MM.1S (cell line): ENCODE measurements around the gene GRIK4.

Experiments
- DNase-seq: peaks from one replicate; pipeline ENCODE4 v3.0.0-alpha.2; 2015
- H2AFZ ChIP-seq: fragments of 300-600 bp; sonication (generic); 2 replicates; pipeline ENCODE4 v1.6.0; 2016; ENCODE audit warnings: antibody characterized with exemption, low read length
- H3F3A ChIP-seq: fragments of 300-600 bp; sonication (generic); 2 replicates; pipeline ENCODE4 v1.6.1; 2016; ENCODE audit warnings: mild to moderate bottlenecking, antibody characterized with exemption, low read length, moderate library complexity, mixed read lengths; ENCODE audit not compliant: insufficient read depth
- H3K27ac ChIP-seq: fragments of 300-600 bp; sonication (generic); 2 replicates; pipeline ENCODE4 v1.5.1; 2016; ENCODE audit warnings: mild to moderate bottlenecking, low read length
- H3K27me3 ChIP-seq: fragments of 300-600 bp; sonication (generic); replicated peaks from 2 replicates; pipeline ENCODE4 v1.6.0; 2016; ENCODE audit warnings: low read length; ENCODE audit not compliant: insufficient read depth
- H3K36me3 ChIP-seq: fragments of 300-600 bp; sonication (generic); replicated peaks from 2 replicates; pipeline ENCODE4 v1.6.1; 2016; ENCODE audit warnings: mild to moderate bottlenecking, low read length, mixed read lengths; ENCODE audit not compliant: insufficient read depth
- H3K4me1 ChIP-seq: fragments of 300-600 bp; sonication (generic); 2 replicates; pipeline ENCODE4 v1.6.1; 2016; ENCODE audit warnings: low read length, mixed read lengths
- H3K4me2 ChIP-seq: fragments of 300-600 bp; sonication (generic); 2 replicates; pipeline ENCODE4 v1.6.0; 2016; ENCODE audit warnings: low read depth, low read length
- H3K4me3 ChIP-seq: fragments of 300-600 bp; sonication (generic); 2 replicates; pipeline ENCODE4 v1.5.1; 2016; ENCODE audit warnings: low read length, mixed read lengths
- H3K79me2 ChIP-seq: fragments of 300-600 bp; sonication (generic); 2 replicates; pipeline ENCODE4 v1.6.1; 2016; ENCODE audit warnings: mixed run types, low read length, mixed read lengths
- H3K9ac ChIP-seq: fragments of 300-600 bp; sonication (generic); 2 replicates; pipeline ENCODE4 v1.6.1; 2016; ENCODE audit warnings: low read length, mixed read lengths
- H3K9me2 ChIP-seq: fragments of 300-600 bp; sonication (generic); replicated peaks from 2 replicates; pipeline ENCODE4 v1.6.1; 2016; ENCODE audit warnings: mild to moderate bottlenecking, low read length, mixed read lengths; ENCODE audit not compliant: insufficient read depth
- H3K9me3 ChIP-seq: fragments of 300-600 bp; sonication (generic); replicated peaks from 2 replicates; pipeline ENCODE4 v1.6.1; 2016; ENCODE audit warnings: mild to moderate bottlenecking, low read length, mixed read lengths; ENCODE audit not compliant: insufficient read depth
- H4K20me1 ChIP-seq: fragments of 300-600 bp; sonication (generic); 2 replicates; pipeline ENCODE4 v1.6.1; 2016; ENCODE audit warnings: mild to moderate bottlenecking, low read length, moderate library complexity, mixed read lengths; ENCODE audit not compliant: insufficient read depth
- CTCF ChIP-seq: fragments of 300-600 bp; sonication (generic); IDR thresholded peaks from 2 replicates; pipeline ENCODE4 v1.5.1; 2016; ENCODE audit warnings: antibody characterized with exemption, low read length, mixed read lengths
- EZH2 ChIP-seq: fragments of 300-600 bp; sonication (generic); optimal IDR thresholded peaks from 2 replicates; pipeline ENCODE3; 2017; ENCODE audit warnings: low read depth, mild to moderate bottlenecking, antibody characterized with exemption, low read length, mixed read lengths
- EZH2phosphoT487 ChIP-seq: fragments of 300-600 bp; sonication (generic); IDR thresholded peaks from 2 replicates; pipeline ENCODE4 v1.6.1; 2018; ENCODE audit warnings: antibody characterized with exemption, low read length

Gene GRIK4

GRCh38 chr11:120569861-120570260 is 58.3 kb downstream of the GRIK4 start:
- no peak overlapping the region for H3K4me3 ChIP-seq
- H3K4me2 ChIP-seq: no peak overlapping the region
- H3K36me3 ChIP-seq: no peaks in the 10 kb centered on the region
- no peaks in the 10 kb centered on the region for H4K20me1 ChIP-seq
- no peaks in the 10 kb centered on the region for H3F3A ChIP-seq
- H3K9ac ChIP-seq: no peak overlapping the region
- no peak for TF ChIP-seq CTCF
- TF ChIP-seq EZH2phosphoT487: no peak
- TF ChIP-seq EZH2: no peak
- no peaks in the 10 kb centered on the region for H3K9me3 ChIP-seq
- no peak overlapping the region for H2AFZ ChIP-seq
- DNase-seq: no peak
- H3K27ac ChIP-seq: no peak overlapping the region
- no peaks in the 10 kb centered on the region for H3K79me2 ChIP-seq
- H3K4me1 ChIP-seq: no peaks in the 10 kb centered on the region
- H3K9me2 ChIP-seq: no peaks in the 10 kb centered on the region
- no peaks in the 10 kb centered on the region for H3K27me3 ChIP-seq

- H3K4me1 ChIP-seq: no peaks in the 10 kb centered on the region
- no peaks in the 10 kb centered on the region for H3F3A ChIP-seq
- H3K79me2 ChIP-seq: no peaks in the 10 kb centered on the region
- TF ChIP-seq CTCF (no peak), EZH2phosphoT487 (no peak), EZH2 (no peak)
- H3K27me3 ChIP-seq: no peaks in the 10 kb centered on the region
- no peaks in the 10 kb centered on the region for H4K20me1 ChIP-seq
- no peak overlapping the region for H3K4me3 ChIP-seq
- H3K9ac ChIP-seq: no peak overlapping the region
- no peak overlapping the region for H3K4me2 ChIP-seq
- no peaks in the 10 kb centered on the region for H3K9me2 ChIP-seq
- H3K9me3 ChIP-seq: no peaks in the 10 kb centered on the region
- no peak overlapping the region for H2AFZ ChIP-seq
- DNase-seq: no peak
- H3K36me3 ChIP-seq: no peaks in the 10 kb centered on the region
- H3K27ac ChIP-seq: no peak overlapping the region
Observed at GRCh38 chr11:120571476-120571875, 59.9 kb downstream of the GRIK4 start.

GRCh38 chr11:120573756-120574354 is 62.3 kb downstream of the GRIK4 start:
- Histone ChIP-seq H3K9me2 (no peaks in the 10 kb centered on the region), H3K4me3 (no peak overlapping the region), H3K27me3 (no peaks in the 10 kb centered on the region), H3K27ac (no peak overlapping the region), H2AFZ (no peak overlapping the region), H3K36me3 (no peaks in the 10 kb centered on the region), H3K4me2 (no peak overlapping the region), H4K20me1 (no peaks in the 10 kb centered on the region), H3F3A (no peaks in the 10 kb centered on the region), H3K9me3 (no peaks in the 10 kb centered on the region), H3K4me1 (no peaks in the 10 kb centered on the region), H3K79me2 (no peaks in the 10 kb centered on the region), H3K9ac (no peak overlapping the region)
- DNase-seq: no peak
- TF ChIP-seq CTCF: no peak
- no peak for TF ChIP-seq EZH2phosphoT487
- no peak for TF ChIP-seq EZH2
